Hepatocyte (in vitro differentiated cells): ENCODE results near the gene TBL1X. TPM values are rescaled to one million over a fixed set of nuclear protein-coding genes. Genes with fewer than 3 reads are reported as not detected.

Experiments
- DNase-seq: peaks from one replicate; pipeline ENCODE4 v3.0.0-alpha.2; 2016; ENCODE audit warnings: low spot score
- H2AFZ ChIP-seq: fragments of 200-600 bp; sonication (generic); 2 replicates; pipeline ENCODE4 v1.6.0; 2016; ENCODE audit warnings: antibody characterized with exemption, mild to moderate bottlenecking
- H3K27ac ChIP-seq: fragments of 200-600 bp; sonication (generic); 2 replicates; pipeline ENCODE4 v1.5.1; 2016; ENCODE audit warnings: mild to moderate bottlenecking
- H3K27me3 ChIP-seq: fragments of 200-600 bp; sonication (generic); 2 replicates; pipeline ENCODE4 v1.6.1; 2016
- H3K36me3 ChIP-seq: fragments of 200-600 bp; sonication (generic); replicated peaks from 2 replicates; pipeline ENCODE4 v1.5.1; 2016; ENCODE audit warnings: low read depth; ENCODE audit not compliant: insufficient read depth
- H3K4me1 ChIP-seq: fragments of 200-600 bp; sonication (generic); 2 replicates; pipeline ENCODE4 v1.5.1; 2016; ENCODE audit warnings: mild to moderate bottlenecking, moderate library complexity; ENCODE audit not compliant: insufficient read depth
- H3K4me2 ChIP-seq: fragments of 200-600 bp; sonication (generic); 2 replicates; pipeline ENCODE4 v1.6.0; 2016
- H3K4me3 ChIP-seq: fragments of 200-600 bp; sonication (generic); 2 replicates; pipeline ENCODE4 v1.5.1; 2016; ENCODE audit warnings: mild to moderate bottlenecking
- H3K79me2 ChIP-seq: fragments of 200-600 bp; sonication (generic); 2 replicates; pipeline ENCODE4 v1.6.0; 2017; ENCODE audit warnings: mild to moderate bottlenecking
- H3K9me2 ChIP-seq: fragments of 200-600 bp; sonication (generic); replicated peaks from 2 replicates; pipeline ENCODE4 v1.6.0; 2017; ENCODE audit warnings: mild to moderate bottlenecking; ENCODE audit not compliant: insufficient read depth
- H3K9me3 ChIP-seq: fragments of 200-600 bp; sonication (generic); 2 replicates; pipeline ENCODE4 v1.5.1; 2016; ENCODE audit warnings: low read depth, mild to moderate bottlenecking
- H4K20me1 ChIP-seq: fragments of 200-600 bp; sonication (generic); 2 replicates; pipeline ENCODE4 v1.6.0; 2016; ENCODE audit warnings: mild to moderate bottlenecking; ENCODE audit not compliant: insufficient read depth, poor library complexity, severe bottlenecking
- EZH2 ChIP-seq: fragments of 200-600 bp; sonication (generic); IDR thresholded peaks from 2 replicates; pipeline ENCODE4 v1.6.1; 2016; ENCODE audit warnings: antibody characterized with exemption, mild to moderate bottlenecking, borderline replicate concordance
- EZH2phosphoT487 ChIP-seq: fragments of 200-600 bp; sonication (generic); IDR thresholded peaks from one replicate; pipeline ENCODE4 v1.6.1; 2018; ENCODE audit warnings: antibody characterized with exemption, mild to moderate bottlenecking, low read depth, moderate library complexity; ENCODE audit not compliant: unreplicated experiment, severe bottlenecking
- WGBS: methylation state at CpG from one replicate; pipeline ENCODE4 v1.1.6; 2016; ENCODE audit warnings: low lambda C conversion rate; ENCODE audit errors: missing lambda C conversion rate; 5-methylcytosine and 5-hydroxymethylcytosine counted together
- polyA plus RNA-seq: library from polyadenylated mRNA; unstranded; fragments of >200 nt; fragmentation: Nextera tagmentation; extraction: Ambion mirVana; gene quantifications from 2 replicates; pipeline ENCODE4 v1.2.1, GENCODE V29; 2016
- total RNA-seq: library from RNA; depleted of rRNA; stranded (reverse); fragments of >200 nt; gene quantifications from 2 replicates; pipeline ENCODE4 v1.2.3, GENCODE V29; 2014
- TF ChIP-seq, protein P1 (sequence below): fragments of 200-600 bp; sonication (generic); IDR thresholded peaks from 2 replicates; pipeline ENCODE4 v1.5.1; 2016; ENCODE audit warnings: antibody characterized with exemption, mild to moderate bottlenecking; ENCODE audit not compliant: poor library complexity

The TBL1X gene
- total and polyA plus RNA-seq, 2 experiments from 2014 or later: 14.9 to 16.0 TPM

DNA sequence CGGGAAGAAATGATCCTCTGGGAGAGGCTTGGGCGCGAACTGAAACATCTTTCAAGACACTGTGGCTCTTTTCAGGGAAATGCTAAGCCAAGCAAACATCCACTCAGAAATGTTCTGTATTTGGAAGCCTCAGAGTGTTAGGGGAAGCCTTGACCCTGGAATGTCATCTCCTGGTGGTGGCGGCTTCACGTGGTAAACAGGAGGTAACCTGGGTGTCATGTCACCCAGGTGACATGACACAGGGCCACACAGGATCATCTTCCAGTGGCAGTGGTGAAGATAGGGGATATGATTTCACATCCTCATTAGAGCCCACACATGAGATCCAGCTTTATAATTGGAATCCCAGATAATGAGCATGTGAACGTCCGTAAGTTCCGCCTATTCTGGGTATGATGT, 140.0 kb downstream of the TBL1X start:
- no peak overlapping the region for H3K27ac ChIP-seq

DNA sequence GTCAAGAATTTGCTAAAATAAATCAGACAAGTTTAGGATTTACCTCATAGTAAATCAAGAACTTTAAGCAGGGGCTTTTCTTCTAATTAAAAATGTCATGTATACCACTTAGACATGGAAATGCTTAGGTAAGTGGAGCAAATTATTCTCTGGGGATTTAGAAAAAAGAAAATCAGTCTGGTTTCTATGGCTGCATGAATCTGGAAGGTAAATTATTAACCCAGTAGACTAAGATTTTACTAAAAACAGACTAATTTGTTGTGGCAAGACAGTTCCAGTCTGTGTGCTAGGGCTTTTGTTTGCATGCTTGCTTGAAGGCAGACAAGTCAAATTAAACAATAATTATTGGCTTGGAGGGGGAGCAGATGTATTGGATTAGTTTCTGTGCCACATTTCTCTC, 140.6 kb downstream of the TBL1X start:
- H3K4me3 ChIP-seq: no peak overlapping the region
- H4K20me1 ChIP-seq: no peaks in the 10 kb centered on the region
- no peak overlapping the region for H3K4me2 ChIP-seq
- no peaks in the 10 kb centered on the region for H3K4me1 ChIP-seq
- no peaks in the 10 kb centered on the region for H3K79me2 ChIP-seq
- no peak overlapping the region for H2AFZ ChIP-seq
- no peak for DNase-seq
- no peak overlapping the region for H3K27ac ChIP-seq
- no peaks in the 10 kb centered on the region for H3K36me3 ChIP-seq
- no peaks in the 10 kb centered on the region for H3K27me3 ChIP-seq
- TF ChIP-seq, protein P1, sequence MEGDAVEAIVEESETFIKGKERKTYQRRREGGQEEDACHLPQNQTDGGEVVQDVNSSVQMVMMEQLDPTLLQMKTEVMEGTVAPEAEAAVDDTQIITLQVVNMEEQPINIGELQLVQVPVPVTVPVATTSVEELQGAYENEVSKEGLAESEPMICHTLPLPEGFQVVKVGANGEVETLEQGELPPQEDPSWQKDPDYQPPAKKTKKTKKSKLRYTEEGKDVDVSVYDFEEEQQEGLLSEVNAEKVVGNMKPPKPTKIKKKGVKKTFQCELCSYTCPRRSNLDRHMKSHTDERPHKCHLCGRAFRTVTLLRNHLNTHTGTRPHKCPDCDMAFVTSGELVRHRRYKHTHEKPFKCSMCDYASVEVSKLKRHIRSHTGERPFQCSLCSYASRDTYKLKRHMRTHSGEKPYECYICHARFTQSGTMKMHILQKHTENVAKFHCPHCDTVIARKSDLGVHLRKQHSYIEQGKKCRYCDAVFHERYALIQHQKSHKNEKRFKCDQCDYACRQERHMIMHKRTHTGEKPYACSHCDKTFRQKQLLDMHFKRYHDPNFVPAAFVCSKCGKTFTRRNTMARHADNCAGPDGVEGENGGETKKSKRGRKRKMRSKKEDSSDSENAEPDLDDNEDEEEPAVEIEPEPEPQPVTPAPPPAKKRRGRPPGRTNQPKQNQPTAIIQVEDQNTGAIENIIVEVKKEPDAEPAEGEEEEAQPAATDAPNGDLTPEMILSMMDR: no peak
- TF ChIP-seq EZH2 (no peak), EZH2phosphoT487 (no peak)
- no peaks in the 10 kb centered on the region for H3K9me3 ChIP-seq
- H3K9me2 ChIP-seq: no peaks in the 10 kb centered on the region

More for the DNA sequence above, 140.0 kb downstream of the TBL1X start:
- H3K4me3 ChIP-seq: no peak overlapping the region
- H3K4me1 ChIP-seq: no peaks in the 10 kb centered on the region
- H2AFZ ChIP-seq: no peak overlapping the region
- H3K9me2 ChIP-seq: no peaks in the 10 kb centered on the region
- no peak overlapping the region for H3K4me2 ChIP-seq
- no peaks in the 10 kb centered on the region for H3K36me3 ChIP-seq
- 88% methylated on average over 8 of the region's 8 CpGs for WGBS
- no peaks in the 10 kb centered on the region for H3K27me3 ChIP-seq
- H4K20me1 ChIP-seq: no peaks in the 10 kb centered on the region
- no peaks in the 10 kb centered on the region for H3K9me3 ChIP-seq
- TF ChIP-seq, protein P1: no peak
- TF ChIP-seq EZH2phosphoT487 (no peak), EZH2 (no peak)
- H3K79me2 ChIP-seq: no peaks in the 10 kb centered on the region
- DNase-seq: no peak

DNA sequence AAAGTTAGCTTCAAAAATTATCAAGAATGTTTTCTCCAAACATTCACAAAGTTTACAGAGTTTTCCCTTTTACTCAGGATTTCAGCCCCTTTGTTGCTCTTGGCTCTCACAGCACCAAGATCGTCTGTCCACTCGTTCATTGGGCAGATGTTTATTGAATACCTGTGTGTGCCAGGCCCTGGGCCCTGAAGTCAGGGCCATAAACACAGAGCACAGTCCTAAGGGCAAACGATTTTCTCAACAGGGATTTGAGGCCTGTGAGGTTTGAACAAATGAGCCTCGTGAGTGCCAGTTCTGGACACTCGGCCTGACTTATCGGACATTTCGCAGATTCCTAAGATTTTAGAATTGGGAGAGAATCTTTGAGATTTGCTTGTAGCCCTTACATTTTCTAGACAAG, 142.1 kb downstream of the TBL1X start:
- no peak overlapping the region for H3K4me2 ChIP-seq
- H2AFZ ChIP-seq: no peak overlapping the region
- no peaks in the 10 kb centered on the region for H3K36me3 ChIP-seq
- no peaks in the 10 kb centered on the region for H3K79me2 ChIP-seq
- no peaks in the 10 kb centered on the region for H3K4me1 ChIP-seq
- TF ChIP-seq EZH2phosphoT487: no peak
- no peak for TF ChIP-seq EZH2
- TF ChIP-seq, protein P1: no peak
- no peak overlapping the region for H3K4me3 ChIP-seq
- no peak for DNase-seq
- H3K9me2 ChIP-seq: no peaks in the 10 kb centered on the region
- 73% methylated on average over 7 of the region's 7 CpGs for WGBS
- H3K9me3 ChIP-seq: no peaks in the 10 kb centered on the region
- H3K27me3 ChIP-seq: no peaks in the 10 kb centered on the region
- no peaks in the 10 kb centered on the region for H4K20me1 ChIP-seq
- H3K27ac ChIP-seq: no peak overlapping the region

DNA sequence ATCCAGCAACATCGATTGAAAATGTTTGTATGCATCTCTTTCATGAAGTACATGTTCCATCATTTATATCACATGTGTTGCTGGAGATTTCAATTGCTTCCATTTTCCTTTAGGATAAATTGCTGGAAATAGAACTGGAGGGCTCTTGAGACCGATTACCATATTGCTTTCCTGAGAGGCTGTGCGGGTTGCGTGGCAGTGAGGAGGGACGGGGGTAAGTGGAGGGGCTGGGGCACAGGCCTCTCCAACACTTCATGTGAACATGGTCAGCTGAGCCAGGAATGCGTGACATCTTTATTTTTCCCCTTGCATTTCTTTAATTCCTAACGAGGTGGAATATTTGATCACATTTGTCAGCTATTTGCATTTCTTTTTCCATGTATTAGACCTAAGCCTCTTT, 144.6 kb downstream of the TBL1X start:
- no peaks in the 10 kb centered on the region for H3K36me3 ChIP-seq
- H3K27ac ChIP-seq: no peak overlapping the region
- peaks cover 2% of the 10 kb centered on the region for H3K79me2 ChIP-seq
- WGBS: 69% methylated on average over 7 of the region's 7 CpGs
- H3K9me2 ChIP-seq: no peaks in the 10 kb centered on the region
- H4K20me1 ChIP-seq: no peaks in the 10 kb centered on the region
- no peak for DNase-seq
- TF ChIP-seq EZH2phosphoT487 (no peak), EZH2 (no peak)
- TF ChIP-seq, protein P1: no peak
- H3K27me3 ChIP-seq: no peaks in the 10 kb centered on the region
- no peaks in the 10 kb centered on the region for H3K9me3 ChIP-seq
- no peak overlapping the region for H3K4me2 ChIP-seq
- H3K4me3 ChIP-seq: no peak overlapping the region
- no peaks in the 10 kb centered on the region for H3K4me1 ChIP-seq
- no peak overlapping the region for H2AFZ ChIP-seq
